CD4-positive, alpha-beta memory T cell (primary cell): ENCODE measurements around the gene GLMP. TPM values are rescaled to one million over a fixed set of nuclear protein-coding genes. Genes with fewer than 3 reads are reported as not detected.

Experiments
- CTCF ChIA-PET: fragments of 350-600 bp; sonication (Branson Sonifier 250); formaldehyde crosslinking; loops from one replicate; lab custom pipeline; 2021; ENCODE audit warnings: inconsistent platforms; ENCODE audit not compliant: partially characterized antibody; lab: Charles Lee
- POLR2A ChIA-PET: fragments of 350-600 bp; sonication (Branson Sonifier 250); formaldehyde crosslinking; loops from one replicate; lab custom pipeline; 2021; ENCODE audit not compliant: partially characterized antibody; lab: Charles Lee
- DNase-seq, 5 donors: peaks; one replicate each; pipeline versions ENCODE4 v3.0.0 to v3.0.0-alpha.2; 2020 to 2022; ENCODE audit warnings: mixed read lengths in 1 of 5
- H3K27ac ChIP-seq: one replicate; pipeline ENCODE4 v1.7.0; 2013; ENCODE audit warnings: low read depth, low read length
- H3K27me3 ChIP-seq: 2 replicates; pipeline ENCODE4 v1.7.0; 2013; ENCODE audit warnings: mild to moderate bottlenecking, low read length, moderate library complexity; ENCODE audit not compliant: insufficient read depth
- H3K36me3 ChIP-seq: 2 replicates; pipeline ENCODE4 v1.7.0; 2013; ENCODE audit warnings: mild to moderate bottlenecking, low read length, moderate library complexity; ENCODE audit not compliant: insufficient read depth
- H3K4me1 ChIP-seq: 2 replicates; pipeline ENCODE4 v1.7.0; 2013; ENCODE audit warnings: mild to moderate bottlenecking, low read length, moderate library complexity; ENCODE audit not compliant: insufficient read depth
- H3K4me3 ChIP-seq, 2 donors: one replicate each; pipeline ENCODE4 v1.7.0; 2013; ENCODE audit warnings: low read length in 2 of 2, mild to moderate bottlenecking in 1 of 2
- H3K9me3 ChIP-seq, 2 donors: one replicate each; pipeline ENCODE4 v1.7.0; 2013; ENCODE audit warnings: low read length in 2 of 2, control low read depth in 1 of 2; ENCODE audit not compliant: control insufficient read depth in 1 of 2
- H3K27ac Mint-ChIP-seq, 7 donors: one replicate each; pipeline ENCODE4 v1.8.0; 2020 to 2021; ENCODE audit warnings: mixed read lengths in 7 of 7, mild to moderate bottlenecking in 6 of 7, inconsistent platforms in 3 of 7, moderate library complexity in 3 of 7
- H3K27me3 Mint-ChIP-seq, 2 donors: one replicate each; pipeline ENCODE4 v1.8.0; 2020 to 2021; ENCODE audit warnings: mixed read lengths in 2 of 2
- H3K36me3 Mint-ChIP-seq, 2 donors: one replicate each; pipeline ENCODE4 v1.8.0; 2020 to 2021; ENCODE audit warnings: mixed read lengths in 2 of 2, inconsistent platforms in 1 of 2, mild to moderate bottlenecking in 1 of 2
- H3K4me1 Mint-ChIP-seq, 4 donors: one replicate each; pipeline ENCODE4 v1.8.0; 2020 to 2021; ENCODE audit warnings: mixed read lengths in 4 of 4, mild to moderate bottlenecking in 1 of 4
- H3K4me3 Mint-ChIP-seq, 8 donors: one replicate each; pipeline ENCODE4 v1.8.0; 2020 to 2021; ENCODE audit warnings: mixed read lengths in 8 of 8, mild to moderate bottlenecking in 7 of 8, moderate library complexity in 6 of 8, inconsistent platforms in 3 of 8
- H3K9me3 Mint-ChIP-seq, 8 donors: one replicate each; pipeline ENCODE4 v1.8.0; 2020 to 2021; ENCODE audit warnings: mixed read lengths in 8 of 8, mild to moderate bottlenecking in 5 of 8, inconsistent platforms in 3 of 8, moderate library complexity in 1 of 8
- intact Hi-C: fragments of 100-400 bp; cut with micrococcal nuclease; formaldehyde crosslinking; loops from one replicate; pipeline ENCODE4 v1.15.1; 2023
- polyA plus RNA-seq, 2 donors: library from polyadenylated mRNA; unstranded; fragments of 300-500 nt; fragmentation: Illumina TruSeq; gene quantifications; one replicate each; pipeline ENCODE4 v1.2.3, GENCODE V29; 2021
- total RNA-seq, 2 experiments: library from RNA; stranded (reverse); gene quantifications; one replicate each; pipeline ENCODE4 v1.2.3, GENCODE V29; 2021

The GLMP gene
- total and polyA plus RNA-seq, 4 experiments from 2014 or later: 21.3 to 28.4 (median 22.8) TPM

- Histone ChIP-seq H3K27me3 (no peaks in the 10 kb centered on the region), H3K9me3 (no peaks in the 10 kb centered on the region), H3K4me1 (no peaks in the 10 kb centered on the region), H3K27ac (no peak overlapping the region), H3K36me3 (peaks cover 69% of the 10 kb centered on the region), H3K4me3 (no peak overlapping the region)
- no peak for DNase-seq
- H3K27me3 Mint-ChIP-seq: no peaks in the 10 kb centered on the region
- peak overlapping the region in 2 of 7 donors; percentile 29 to 43 for H3K27ac Mint-ChIP-seq
- no peak overlapping the region for H3K4me3 Mint-ChIP-seq
- POLR2A ChIA-PET: no interaction called here
- CTCF ChIA-PET: interaction anchor here (0.9 to 1.4 kb wide), 2 partner anchors 22 to 113 kb away, joined by 4 read pairs; partner anchors contain the start of gene SMG5
- no peaks in the 10 kb centered on the region for H3K9me3 Mint-ChIP-seq
- H3K4me1 Mint-ChIP-seq: peaks cover 0 to 4% (median 0%) of the 10 kb centered on the region in 4 donors
- intact Hi-C loops: no loop called here
- H3K36me3 Mint-ChIP-seq: peaks cover 43 to 70% of the 10 kb centered on the region in 2 donors
Observed at GRCh38 chr1:156259805-156260204, 35.7 kb downstream of the GLMP start.

GRCh38 chr1:156258859-156259258 lies 36.6 kb downstream of the GLMP start:
- H3K4me1 ChIP-seq: no peaks in the 10 kb centered on the region
- DNase-seq: no peak
- no peak overlapping the region for H3K27ac ChIP-seq
- CTCF ChIA-PET: no interaction called here
- H3K4me3 ChIP-seq: no peak overlapping the region
- Mint-ChIP-seq H3K27ac (peak overlapping the region in 2 of 7 donors; percentile 52 to 79), H3K36me3 (peaks cover 41 to 69% of the 10 kb centered on the region in 2 donors), H3K4me3 (no peak overlapping the region), H3K9me3 (no peaks in the 10 kb centered on the region), H3K27me3 (no peaks in the 10 kb centered on the region), H3K4me1 (no peaks in the 10 kb centered on the region)
- H3K9me3 ChIP-seq: no peaks in the 10 kb centered on the region
- intact Hi-C loops: no loop called here
- H3K27me3 ChIP-seq: no peaks in the 10 kb centered on the region
- H3K36me3 ChIP-seq: peaks cover 76% of the 10 kb centered on the region
- POLR2A ChIA-PET: no interaction called here

- Histone ChIP-seq H3K27ac (no peak overlapping the region), H3K4me3 (no peak overlapping the region), H3K9me3 (no peaks in the 10 kb centered on the region), H3K4me1 (no peaks in the 10 kb centered on the region), H3K27me3 (no peaks in the 10 kb centered on the region), H3K36me3 (peaks cover 78% of the 10 kb centered on the region)
- Mint-ChIP-seq H3K4me1 (peaks cover 0 to 6% (median 3%) of the 10 kb centered on the region in 4 donors), H3K4me3 (no peak overlapping the region), H3K36me3 (peaks cover 44 to 70% of the 10 kb centered on the region in 2 donors), H3K27me3 (no peaks in the 10 kb centered on the region), H3K9me3 (no peaks in the 10 kb centered on the region), H3K27ac (peak overlapping the region in 2 of 7 donors; percentile 62 to 75)
- POLR2A ChIA-PET: no interaction called here
- CTCF ChIA-PET: interaction anchor here (1.2 kb wide), 1 partner anchor 11 kb away, joined by 3 read pairs; no protein-coding TSS in a partner anchor
- intact Hi-C loops: no loop called here
- no peak for DNase-seq
Observed at GRCh38 chr1:156257711-156258110, 37.8 kb downstream of the GLMP start.

- Mint-ChIP-seq H3K4me1 (peaks cover 3 to 23% (median 13%) of the 10 kb centered on the region in 4 donors), H3K9me3 (no peaks in the 10 kb centered on the region), H3K36me3 (peaks cover 30 to 63% of the 10 kb centered on the region in 2 donors), H3K4me3 (no peak overlapping the region), H3K27ac (peak overlapping the region in 5 of 7 donors; percentile 3 to 83 (median 58)), H3K27me3 (no peaks in the 10 kb centered on the region)
- DNase-seq: no peak
- Histone ChIP-seq H3K9me3 (no peaks in the 10 kb centered on the region), H3K27ac (no peak overlapping the region), H3K27me3 (no peaks in the 10 kb centered on the region), H3K4me1 (peaks cover 11% of the 10 kb centered on the region), H3K36me3 (peaks cover 69% of the 10 kb centered on the region), H3K4me3 (no peak overlapping the region)
- POLR2A ChIA-PET: no interaction called here
- CTCF ChIA-PET: no interaction called here
- intact Hi-C loops: no loop called here
Observed at GRCh38 chr1:156253634-156254033, 41.8 kb downstream of the GLMP start.

GRCh38 chr1:156251527-156251926 lies 44.0 kb downstream of the GLMP start:
- no peaks in the 10 kb centered on the region for H3K27me3 ChIP-seq

GRCh38 chr1:156249593-156249992 lies 45.9 kb downstream of the GLMP start:
- peaks cover 22 to 38% of the 10 kb centered on the region in 2 donors for H3K36me3 Mint-ChIP-seq
- DNase-seq: no peak
- Histone ChIP-seq H3K9me3 (no peaks in the 10 kb centered on the region), H3K4me1 (peaks cover 28% of the 10 kb centered on the region), H3K4me3 (no peak overlapping the region), H3K27me3 (no peaks in the 10 kb centered on the region), H3K36me3 (peaks cover 44% of the 10 kb centered on the region), H3K27ac (no peak overlapping the region)
- peak overlapping the region in 2 of 7 donors; percentile 19 to 29 for H3K27ac Mint-ChIP-seq
- peaks cover 14 to 37% (median 24%) of the 10 kb centered on the region in 4 donors for H3K4me1 Mint-ChIP-seq
- intact Hi-C loops: no loop called here
- ChIA-PET CTCF (no interaction called here), POLR2A (no interaction called here)
- no peaks in the 10 kb centered on the region for H3K27me3 Mint-ChIP-seq
- H3K9me3 Mint-ChIP-seq: no peaks in the 10 kb centered on the region
- no peak overlapping the region for H3K4me3 Mint-ChIP-seq

More at GRCh38 chr1:156251527-156251926, 44.0 kb downstream of the GLMP start:
- Mint-ChIP-seq H3K36me3 (peaks cover 29 to 45% of the 10 kb centered on the region in 2 donors), H3K4me3 (peak overlapping the region in 2 of 8 donors; percentile 25 to 50), H3K27ac (peak overlapping the region in 5 of 7 donors; percentile 70 to 87 (median 76)), H3K9me3 (no peaks in the 10 kb centered on the region), H3K4me1 (peaks cover 3 to 26% (median 13%) of the 10 kb centered on the region in 4 donors), H3K27me3 (no peaks in the 10 kb centered on the region)
- DNase-seq: no peak
- Histone ChIP-seq H3K36me3 (peaks cover 52% of the 10 kb centered on the region), H3K4me3 (no peak overlapping the region), H3K9me3 (no peaks in the 10 kb centered on the region), H3K4me1 (peaks cover 13% of the 10 kb centered on the region), H3K27ac (no peak overlapping the region)
- ChIA-PET POLR2A (interaction anchor here (1.0 to 1.2 kb wide), 5 partner anchors 22 to 44 kb away, joined by 3 to 4 read pairs (median 3); partner anchors contain the start of genes GLMP, PMF1 and SMG5), CTCF (interaction anchor here (1.2 kb wide), 1 partner anchor 186 kb away, joined by 3 read pairs; no protein-coding TSS in a partner anchor)
- intact Hi-C loops: no loop called here

GRCh38 chr1:156248323-156248683 lies 47.2 kb downstream of the GLMP start:
- ChIA-PET POLR2A (no interaction called here), CTCF (interaction anchor here (0.6 kb wide), 1 partner anchor 21 kb away, joined by 6 read pairs; no protein-coding TSS in a partner anchor)
- Histone ChIP-seq H3K36me3 (peaks cover 31% of the 10 kb centered on the region), H3K27me3 (no peaks in the 10 kb centered on the region), H3K4me3 (no peak overlapping the region), H3K9me3 (no peaks in the 10 kb centered on the region), H3K27ac (no peak overlapping the region), H3K4me1 (peaks cover 28% of the 10 kb centered on the region)
- peaks cover 14 to 44% (median 26%) of the 10 kb centered on the region in 4 donors for H3K4me1 Mint-ChIP-seq
- intact Hi-C loops: no loop called here
- H3K4me3 Mint-ChIP-seq: no peak overlapping the region
- H3K36me3 Mint-ChIP-seq: peaks cover 13 to 32% of the 10 kb centered on the region in 2 donors
- DNase-seq: no peak
- peak overlapping the region in 4 of 7 donors; percentile 41 to 52 (median 47) for H3K27ac Mint-ChIP-seq
- H3K27me3 Mint-ChIP-seq: no peaks in the 10 kb centered on the region
- no peaks in the 10 kb centered on the region for H3K9me3 Mint-ChIP-seq
